ENCODE measurements around the gene SRD5A3. TPM values are rescaled to one million over a fixed set of nuclear protein-coding genes. Genes with fewer than 3 reads are reported as not detected.

Gene SRD5A3
- total RNA-seq, 1 donor from 2014 or later: 12.7 TPM

DNA sequence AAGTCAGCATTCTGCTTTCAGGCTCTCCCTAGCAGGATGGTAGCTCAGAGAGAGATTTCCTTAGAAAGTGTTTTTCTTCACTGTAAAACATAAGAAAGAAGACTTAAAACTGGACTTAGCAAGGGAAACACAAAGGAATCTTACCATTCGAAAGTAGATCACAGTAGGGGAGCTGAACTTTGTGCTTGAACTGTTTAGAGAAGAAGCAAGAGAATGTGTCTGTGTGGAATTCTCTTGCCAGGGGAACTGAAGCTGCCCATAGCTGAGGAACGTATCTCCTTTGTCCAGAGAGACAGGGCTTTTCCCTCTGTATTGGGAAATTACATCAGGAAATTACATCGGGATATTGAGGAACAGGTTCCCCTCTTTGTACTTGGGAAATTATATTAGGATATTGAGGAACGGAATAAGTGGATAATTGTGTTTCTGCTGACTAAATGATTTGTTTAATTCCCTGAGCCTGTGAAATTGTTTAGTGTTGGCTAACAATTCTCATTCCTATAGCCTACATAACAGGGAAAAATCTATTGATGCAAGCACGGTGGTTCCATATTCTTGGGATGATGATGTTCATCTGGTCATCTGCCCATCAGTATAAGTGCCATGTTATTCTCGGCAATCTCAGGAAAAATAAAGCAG, 21.2 kb downstream of the SRD5A3 start:
- no peak for DNase-seq
- TF ChIP-seq CTCF (IDR thresholded peaks at IDR 0.05; ENCODE audit: partially characterized antibody, unreplicated experiment): no peak

GRCh38 chr4:55369968-55370367, 23.9 kb downstream of the SRD5A3 start:
- TF ChIP-seq CTCF (IDR thresholded peaks at IDR 0.05; ENCODE audit: partially characterized antibody, unreplicated experiment): no peak
- DNase-seq: no peak
- Mint-ChIP-seq H3K4me3 (ENCODE audit: unreplicated experiment) (no peak overlapping the region), H3K9me3 (ENCODE audit: unreplicated experiment) (no peaks in the 10 kb centered on the region), H3K27ac (ENCODE audit: unreplicated experiment) (no peak overlapping the region), H3K36me3 (ENCODE audit: unreplicated experiment) (no peaks in the 10 kb centered on the region), H3K4me1 (ENCODE audit: low read depth, unreplicated experiment) (no peaks in the 10 kb centered on the region), H3K27me3 (ENCODE audit: unreplicated experiment) (no peaks in the 10 kb centered on the region)

More for the DNA sequence above, 21.2 kb downstream of the SRD5A3 start:
- no peaks in the 10 kb centered on the region for H3K36me3 Mint-ChIP-seq (ENCODE audit: unreplicated experiment)
- H3K27ac Mint-ChIP-seq (ENCODE audit: unreplicated experiment): no peak overlapping the region
- H3K4me1 Mint-ChIP-seq (ENCODE audit: low read depth, unreplicated experiment): no peaks in the 10 kb centered on the region
- H3K27me3 Mint-ChIP-seq (ENCODE audit: unreplicated experiment): no peaks in the 10 kb centered on the region
- peaks cover 2% of the 10 kb centered on the region for H3K9me3 Mint-ChIP-seq (ENCODE audit: unreplicated experiment)
- no peak overlapping the region for H3K4me3 Mint-ChIP-seq (ENCODE audit: unreplicated experiment)

DNA sequence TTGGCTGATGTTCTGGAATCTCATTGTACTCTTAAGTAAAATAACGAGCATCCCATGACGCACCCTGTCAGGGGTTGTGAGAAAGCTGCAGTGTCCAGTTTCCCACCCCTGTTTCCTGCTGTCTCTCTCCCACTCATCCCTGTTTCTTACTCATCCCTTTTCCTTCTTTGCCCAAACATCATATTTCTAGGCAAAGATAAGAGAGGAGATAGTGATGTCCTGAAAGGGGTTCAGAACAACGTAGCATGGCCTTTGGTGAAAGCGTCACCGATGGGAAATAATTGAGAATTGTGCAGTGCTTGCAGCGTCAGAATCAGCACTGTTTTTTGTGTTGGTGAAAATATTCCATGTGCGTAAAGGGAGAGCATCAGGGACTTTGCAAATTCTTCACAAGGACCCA, 26.2 kb downstream of the SRD5A3 start:
- H3K9me3 Mint-ChIP-seq (ENCODE audit: unreplicated experiment): peaks cover 3% of the 10 kb centered on the region
- H3K27ac Mint-ChIP-seq (ENCODE audit: unreplicated experiment): no peak overlapping the region
- DNase-seq: no peak
- no peak for TF ChIP-seq CTCF (IDR thresholded peaks at IDR 0.05; ENCODE audit: partially characterized antibody, unreplicated experiment)
- no peaks in the 10 kb centered on the region for H3K4me1 Mint-ChIP-seq (ENCODE audit: low read depth, unreplicated experiment)
- H3K4me3 Mint-ChIP-seq (ENCODE audit: unreplicated experiment): no peak overlapping the region
- no peaks in the 10 kb centered on the region for H3K36me3 Mint-ChIP-seq (ENCODE audit: unreplicated experiment)
- H3K27me3 Mint-ChIP-seq (ENCODE audit: unreplicated experiment): no peaks in the 10 kb centered on the region

DNA sequence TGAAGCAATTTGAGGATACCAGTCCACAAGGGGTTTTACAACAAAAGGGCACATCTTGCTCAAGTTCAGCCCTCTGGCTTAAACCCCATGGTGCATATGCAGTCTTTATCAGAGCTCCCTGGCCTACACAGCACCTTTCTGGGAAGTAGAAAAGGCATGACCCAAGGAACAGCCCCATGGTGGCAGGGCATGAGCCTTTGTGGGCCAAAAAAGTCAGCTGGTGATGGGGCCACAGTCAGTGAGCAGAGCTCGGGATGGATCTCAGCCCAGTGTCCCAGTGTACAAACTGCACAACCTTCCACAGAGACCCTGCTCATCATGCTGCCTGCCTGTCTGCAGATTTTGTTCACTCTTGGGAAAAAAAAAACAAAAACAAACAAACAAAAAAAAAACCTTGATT, 27.4 kb downstream of the SRD5A3 start:
- TF ChIP-seq CTCF (IDR thresholded peaks at IDR 0.05; ENCODE audit: partially characterized antibody, unreplicated experiment): no peak

GRCh38 chr4:55376698-55377097, 30.7 kb downstream of the SRD5A3 start:
- H3K4me3 Mint-ChIP-seq (ENCODE audit: unreplicated experiment): no peak overlapping the region
- DNase-seq: no peak
- H3K27ac Mint-ChIP-seq (ENCODE audit: unreplicated experiment): no peak overlapping the region
- no peaks in the 10 kb centered on the region for H3K36me3 Mint-ChIP-seq (ENCODE audit: unreplicated experiment)
- peaks cover 3% of the 10 kb centered on the region for H3K9me3 Mint-ChIP-seq (ENCODE audit: unreplicated experiment)
- TF ChIP-seq CTCF (IDR thresholded peaks at IDR 0.05; ENCODE audit: partially characterized antibody, unreplicated experiment): no peak
- no peaks in the 10 kb centered on the region for H3K27me3 Mint-ChIP-seq (ENCODE audit: unreplicated experiment)
- H3K4me1 Mint-ChIP-seq (ENCODE audit: low read depth, unreplicated experiment): no peaks in the 10 kb centered on the region

More for the DNA sequence above, 27.4 kb downstream of the SRD5A3 start:
- H3K9me3 Mint-ChIP-seq (ENCODE audit: unreplicated experiment): peaks cover 3% of the 10 kb centered on the region
- H3K4me3 Mint-ChIP-seq (ENCODE audit: unreplicated experiment): no peak overlapping the region
- no peak overlapping the region for H3K27ac Mint-ChIP-seq (ENCODE audit: unreplicated experiment)
- H3K36me3 Mint-ChIP-seq (ENCODE audit: unreplicated experiment): no peaks in the 10 kb centered on the region
- H3K27me3 Mint-ChIP-seq (ENCODE audit: unreplicated experiment): no peaks in the 10 kb centered on the region
- H3K4me1 Mint-ChIP-seq (ENCODE audit: low read depth, unreplicated experiment): no peaks in the 10 kb centered on the region
- no peak for DNase-seq
